Measurements from ENCODE around the gene RAPGEF1.
"Not testable (repeated sequence)": the region's sequence is repeated elsewhere in the genome, so short reads cannot be mapped to it uniquely, and the experiment has no call there.

Gene RAPGEF1

GRCh38 chr9:131663288-131663687 lies 76.6 kb downstream of the RAPGEF1 start:
- no peak for DNase-seq (ENCODE audit: low spot score)
- POLR2A ChIA-PET (ENCODE audit: low non-redundant PET), result interaction anchor here (0.6 kb wide), 1 partner anchor 30 kb away, joined by 4 read pairs; no protein-coding TSS in a partner anchor
- TF ChIP-seq CTCF (conservative IDR thresholded peaks at IDR 0.05; ENCODE audit: low read depth), result no peak
- CTCF ChIA-PET, result no interaction called here
- no peak overlapping the region for H3K27ac ChIP-seq

GRCh38 chr9:131662289-131662621 lies 77.6 kb downstream of the RAPGEF1 start:
- POLR2A ChIA-PET (ENCODE audit: low non-redundant PET), result interaction anchor here (0.7 kb wide), 1 partner anchor 12 kb away, joined by 3 read pairs; no protein-coding TSS in a partner anchor

GRCh38 chr9:131661568-131662288 lies 78.1 kb downstream of the RAPGEF1 start:
- ChIA-PET POLR2A (ENCODE audit: low non-redundant PET) (interaction anchor here (0.7 kb wide), 1 partner anchor 12 kb away, joined by 3 read pairs; no protein-coding TSS in a partner anchor), CTCF (no interaction called here)
- no peak for TF ChIP-seq CTCF (conservative IDR thresholded peaks at IDR 0.05; ENCODE audit: low read depth)
- no peak overlapping the region for H3K27ac ChIP-seq
- DNase-seq (ENCODE audit: low spot score), result no peak

More at GRCh38 chr9:131662289-131662621, 77.6 kb downstream of the RAPGEF1 start:
- CTCF ChIA-PET; DNase-seq (ENCODE audit: low spot score): not testable (repeated sequence)
- H3K27ac ChIP-seq, result peak overlapping the region; percentile 3; the same call in 1 of the 2 replicates

- no peak for TF ChIP-seq CTCF (conservative IDR thresholded peaks at IDR 0.05; ENCODE audit: low read depth)
- DNase-seq (ENCODE audit: low spot score), result no peak
- H3K27ac ChIP-seq, result no peak overlapping the region
- CTCF ChIA-PET, result interaction anchor here (0.6 to 0.7 kb wide), 2 partner anchors 41 to 1024 kb away, joined by 3 read pairs; no protein-coding TSS in a partner anchor
- POLR2A ChIA-PET (ENCODE audit: low non-redundant PET), result no interaction called here
Measured at GRCh38 chr9:131660466-131661405, 79.1 kb downstream of the RAPGEF1 start.

GRCh38 chr9:131658377-131659129 lies 81.3 kb downstream of the RAPGEF1 start:
- no peak for TF ChIP-seq CTCF (conservative IDR thresholded peaks at IDR 0.05; ENCODE audit: low read depth)
- ChIA-PET CTCF (interaction anchor here (0.9 to 1.0 kb wide), 2 partner anchors 67 to 81 kb away, joined by 3 to 6 read pairs; partner anchors contain the start of gene RAPGEF1), POLR2A (ENCODE audit: low non-redundant PET) (no interaction called here)
- peak overlapping the region; percentile 85 for H3K27ac ChIP-seq
- DNase-seq (ENCODE audit: low spot score), result peak; percentile 97

GRCh38 chr9:131657940-131658339 lies 81.9 kb downstream of the RAPGEF1 start:
- ChIA-PET CTCF (no interaction called here), POLR2A (ENCODE audit: low non-redundant PET) (no interaction called here)
- no peak for TF ChIP-seq CTCF (conservative IDR thresholded peaks at IDR 0.05; ENCODE audit: low read depth)
- no peak for DNase-seq (ENCODE audit: low spot score)
- peak overlapping the region; percentile 85 for H3K27ac ChIP-seq

Measured in RWPE1 (cell line).